GM18951 (cell line): Measurements from ENCODE around the gene C6orf136.

Experiments
- POLR2A ChIP-seq: IDR thresholded peaks from 4 replicates; pipeline ENCODE4 v1.6.1; 2011; ENCODE audit warnings: mild to moderate bottlenecking; ENCODE audit not compliant: insufficient read length, insufficient read depth; ENCODE audit errors: extremely low read depth
- in situ Hi-C: fragments of 300-500 bp; cut with MboI; formaldehyde crosslinking; loops from one replicate; pipeline ENCODE4 v1.12.0; 2022; ENCODE audit warnings: low sequenced_read_pairs, mixed read lengths, inconsistent platforms; ENCODE audit not compliant: unreplicated experiment

The C6orf136 gene

GRCh38 chr6:30625511-30625910 is 21.4 kb upstream of the C6orf136 start:
- no peak for TF ChIP-seq POLR2A
- in situ Hi-C loops, result no loop called here

GRCh38 chr6:30626484-30627366 is 20.2 kb upstream of the C6orf136 start, which contains the start of gene ATAT1:
Gene ATAT1 (plus strand): TSS chr6:30626874.
- peak; percentile 78 for TF ChIP-seq POLR2A
- in situ Hi-C loops, result no loop called here

- no peak for TF ChIP-seq POLR2A
- in situ Hi-C loops, result no loop called here
Measured at GRCh38 chr6:30635834-30636233, 11.1 kb upstream of the C6orf136 start.

- in situ Hi-C loops, result no loop called here
- no peak for TF ChIP-seq POLR2A
Measured at GRCh38 chr6:30640481-30640880, 6.5 kb upstream of the C6orf136 start.

GRCh38 chr6:30641048-30641447 is 5.9 kb upstream of the C6orf136 start:
- no peak for TF ChIP-seq POLR2A
- in situ Hi-C loops, result no loop called here

- no peak for TF ChIP-seq POLR2A
- in situ Hi-C loops, result no loop called here
Measured at GRCh38 chr6:30643656-30644055, 3.3 kb upstream of the C6orf136 start.

- in situ Hi-C loops, result no loop called here
- no peak for TF ChIP-seq POLR2A
Measured at GRCh38 chr6:30644769-30645168, 2.2 kb upstream of the C6orf136 start.

- in situ Hi-C loops, result no loop called here
- TF ChIP-seq POLR2A, result no peak
Measured at GRCh38 chr6:30645989-30646388, 944 bp upstream of the C6orf136 start.

GRCh38 chr6:30647242-30648116 is 546 bp downstream of the C6orf136 start:
- TF ChIP-seq POLR2A, result peak; percentile 49

GRCh38 chr6:30651143-30651542 is 4.2 kb downstream of the C6orf136 start:
- no peak for TF ChIP-seq POLR2A
- in situ Hi-C loops, result no loop called here

More at GRCh38 chr6:30647242-30648116, 546 bp downstream of the C6orf136 start:
- in situ Hi-C loops, result no loop called here

GRCh38 chr6:30654798-30655742 is 8.1 kb downstream of the C6orf136 start:
- TF ChIP-seq POLR2A, result no peak
- in situ Hi-C loops, result no loop called here

GRCh38 chr6:30655743-30656094 is 8.8 kb downstream of the C6orf136 start:
- in situ Hi-C loops, result no loop called here
- no peak for TF ChIP-seq POLR2A
